Neural progenitor cell (in vitro differentiated cells): ENCODE results near the gene LMBR1L.

Experiments used
- EZH2 ChIP-seq: fragments of 200-600 bp; sonication (generic); IDR thresholded peaks from 2 replicates; pipeline ENCODE4 v1.6.1; 2017; ENCODE audit warnings: antibody characterized with exemption, mild to moderate bottlenecking, moderate library complexity
- TF ChIP-seq, protein P1 (sequence below): fragments of 200-600 bp; sonication (generic); IDR thresholded peaks from 2 replicates; pipeline ENCODE4 v1.5.1; 2017; ENCODE audit warnings: antibody characterized with exemption, mild to moderate bottlenecking

DNA sequence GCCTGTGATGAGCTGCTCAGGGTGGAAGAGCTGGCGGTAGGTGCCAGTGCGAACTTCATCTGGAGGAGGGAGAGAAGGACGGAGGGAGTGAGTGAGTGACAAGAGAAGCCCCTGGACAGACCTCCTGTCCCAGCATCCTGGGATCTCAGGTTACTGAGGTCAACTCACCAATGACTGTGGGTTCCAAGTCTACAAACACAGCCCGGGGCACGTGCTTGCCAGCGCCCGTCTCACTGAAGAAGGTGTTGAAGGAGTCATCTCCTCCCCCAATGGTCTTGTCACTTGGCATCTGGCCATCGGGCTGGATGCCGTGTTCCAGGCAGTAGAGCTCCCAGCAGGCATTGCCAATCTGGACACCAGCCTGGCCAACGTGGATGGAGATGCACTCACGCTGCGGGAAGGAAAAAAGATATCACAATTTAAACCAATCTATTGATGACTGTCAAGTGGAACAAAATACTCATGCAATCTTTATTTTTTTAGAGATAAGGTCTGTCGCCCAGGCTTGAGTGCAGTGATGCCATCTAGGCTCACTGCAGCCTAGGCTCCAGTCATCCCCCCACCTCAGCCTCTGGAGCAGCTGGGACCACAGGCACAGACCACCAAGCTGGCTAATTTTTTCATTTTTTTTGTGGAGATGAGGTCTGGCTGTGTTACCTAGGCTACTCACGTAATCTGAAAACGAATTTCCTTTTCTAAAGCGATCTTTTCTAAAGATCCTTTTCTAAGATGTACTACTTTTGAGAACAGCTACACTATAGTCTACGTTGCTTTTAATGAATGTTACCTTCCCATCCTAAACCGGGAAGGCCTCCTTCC is 18.9 kb upstream of the LMBR1L start:
- TF ChIP-seq EZH2: no peak
- TF ChIP-seq, protein P1, sequence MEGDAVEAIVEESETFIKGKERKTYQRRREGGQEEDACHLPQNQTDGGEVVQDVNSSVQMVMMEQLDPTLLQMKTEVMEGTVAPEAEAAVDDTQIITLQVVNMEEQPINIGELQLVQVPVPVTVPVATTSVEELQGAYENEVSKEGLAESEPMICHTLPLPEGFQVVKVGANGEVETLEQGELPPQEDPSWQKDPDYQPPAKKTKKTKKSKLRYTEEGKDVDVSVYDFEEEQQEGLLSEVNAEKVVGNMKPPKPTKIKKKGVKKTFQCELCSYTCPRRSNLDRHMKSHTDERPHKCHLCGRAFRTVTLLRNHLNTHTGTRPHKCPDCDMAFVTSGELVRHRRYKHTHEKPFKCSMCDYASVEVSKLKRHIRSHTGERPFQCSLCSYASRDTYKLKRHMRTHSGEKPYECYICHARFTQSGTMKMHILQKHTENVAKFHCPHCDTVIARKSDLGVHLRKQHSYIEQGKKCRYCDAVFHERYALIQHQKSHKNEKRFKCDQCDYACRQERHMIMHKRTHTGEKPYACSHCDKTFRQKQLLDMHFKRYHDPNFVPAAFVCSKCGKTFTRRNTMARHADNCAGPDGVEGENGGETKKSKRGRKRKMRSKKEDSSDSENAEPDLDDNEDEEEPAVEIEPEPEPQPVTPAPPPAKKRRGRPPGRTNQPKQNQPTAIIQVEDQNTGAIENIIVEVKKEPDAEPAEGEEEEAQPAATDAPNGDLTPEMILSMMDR: no peak
